Measurements from ENCODE around the gene HMOX2.

GRCh38 chr16:4463522-4464163 lies 12.6 kb upstream of the HMOX2 start:
- TF ChIP-seq CTCF (CRISPR knock-in tag; IDR thresholded peaks at IDR 0.05) (no peak), ZNF354B (CRISPR knock-in tag; IDR thresholded peaks at IDR 0.05) (no peak), NR0B2 (CRISPR knock-in tag; IDR thresholded peaks at IDR 0.05) (no peak), RNF219 (CRISPR knock-in tag; IDR thresholded peaks at IDR 0.05) (no peak), BCL6 (CRISPR knock-in tag; IDR thresholded peaks at IDR 0.05) (no peak), TCF7L2 (IDR thresholded peaks at IDR 0.05; ENCODE audit: low read depth, low read length) (no peak), SMAD1 (CRISPR knock-in tag; IDR thresholded peaks at IDR 0.05; ENCODE audit: borderline replicate concordance, low read depth) (no peak), ZNF878 (CRISPR knock-in tag; IDR thresholded peaks at IDR 0.05) (no peak), CHD2 (IDR thresholded peaks at IDR 0.05; ENCODE audit: low read depth, low read length) (no peak), RAD21 (CRISPR knock-in tag; IDR thresholded peaks at IDR 0.05) (no peak), PLSCR1 (CRISPR knock-in tag; IDR thresholded peaks at IDR 0.05; ENCODE audit: borderline replicate concordance) (no peak), FOSL2 (CRISPR knock-in tag; IDR thresholded peaks at IDR 0.05) (no peak)
